ENCODE data around the gene SCNN1A.
"Not testable (repeated sequence)": the region's sequence is repeated elsewhere in the genome, so short reads cannot be mapped to it uniquely, and the experiment has no call there.

Gene SCNN1A

GRCh38 chr12:6346235-6346832, 29.0 kb downstream of the SCNN1A start:
- no peak for DNase-seq

- DNase-seq = no peak
Measured at GRCh38 chr12:6345319-6346091, 29.9 kb downstream of the SCNN1A start.

GRCh38 chr12:6344101-6344660, 31.2 kb downstream of the SCNN1A start:
- DNase-seq = not testable (repeated sequence)

- DNase-seq = no peak
Measured at GRCh38 chr12:6343518-6343917, 31.8 kb downstream of the SCNN1A start.

GRCh38 chr12:6342140-6342889, 33.0 kb downstream of the SCNN1A start:
- DNase-seq = no peak

GRCh38 chr12:6341417-6342139, 33.8 kb downstream of the SCNN1A start, which contains the start of gene TNFRSF1A:
Gene TNFRSF1A, minus strand, starts transcription at chr12:6342076. Its CDS starts 262 bp downstream, at chr12:6341814.
- peak; percentile 55 for DNase-seq

GRCh38 chr12:6340745-6341416, 34.5 kb downstream of the SCNN1A start:
- no peak for DNase-seq

- DNase-seq = no peak
Measured at GRCh38 chr12:6340032-6340638, 35.2 kb downstream of the SCNN1A start.

- no peak for DNase-seq
Measured at GRCh38 chr12:6338955-6339354, 36.4 kb downstream of the SCNN1A start.

- DNase-seq = not testable (repeated sequence)
Measured at GRCh38 chr12:6338536-6338935, 36.8 kb downstream of the SCNN1A start.

GRCh38 chr12:6337958-6338433, 37.4 kb downstream of the SCNN1A start:
- DNase-seq = no peak

GRCh38 chr12:6336889-6337853, 38.2 kb downstream of the SCNN1A start:
- DNase-seq = no peak

- peak; percentile 53 for DNase-seq
Measured at GRCh38 chr12:6336079-6336888, 39.1 kb downstream of the SCNN1A start.

- peak; percentile 86 for DNase-seq
Measured at GRCh38 chr12:6335451-6336078, 39.8 kb downstream of the SCNN1A start.

- no peak for DNase-seq
Measured at GRCh38 chr12:6334940-6335450, 40.4 kb downstream of the SCNN1A start.

GRCh38 chr12:6334359-6334758, 41.0 kb downstream of the SCNN1A start:
- DNase-seq = no peak

- no peak for DNase-seq
Measured at GRCh38 chr12:6333566-6333965, 41.8 kb downstream of the SCNN1A start.

GRCh38 chr12:6333029-6333428, 42.3 kb downstream of the SCNN1A start:
- DNase-seq = no peak

GRCh38 chr12:6332459-6332858, 42.9 kb downstream of the SCNN1A start:
- DNase-seq = no peak

Measured in activated naive CD4-positive, alpha-beta T cell treated with anti-CD3 and anti-CD28 coated beads, Interleukin-2, amount 50 U/mL, for 16 hours (primary cell).